GM10266 (cell line): ENCODE measurements around the gene MYNN.

Experiments used
- DNase-seq: peaks from one replicate; pipeline ENCODE4 v3.0.0; 2012; ENCODE audit errors: extremely low spot score
- TF ChIP-seq, protein P1 (sequence below): IDR thresholded peaks from 2 replicates; pipeline ENCODE4 v1.5.1; 2012; ENCODE audit warnings: mild to moderate bottlenecking, low read depth; ENCODE audit not compliant: control insufficient read depth, insufficient read depth; ENCODE audit errors: missing control alignments

The MYNN gene

DNA sequence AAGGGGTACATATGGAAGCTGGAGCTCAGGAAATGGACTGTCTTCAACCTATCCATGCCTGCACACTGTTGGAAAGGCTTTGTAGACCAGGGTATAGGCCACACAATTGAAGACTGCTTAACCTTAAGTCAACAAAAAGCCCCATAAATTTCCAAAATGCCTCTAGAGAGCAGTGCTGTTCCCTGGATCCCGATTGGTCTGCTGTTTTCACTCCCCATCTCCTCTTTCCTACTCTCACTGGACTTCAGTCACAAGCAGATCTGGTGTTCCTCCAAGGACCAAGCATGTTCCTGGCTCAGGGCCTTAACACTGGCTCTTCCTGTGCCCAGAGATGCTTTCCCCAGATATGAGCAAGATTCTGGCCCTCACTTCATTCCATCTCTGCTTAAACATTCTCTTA, 62.3 kb downstream of the MYNN start:
- TF ChIP-seq, protein P1, sequence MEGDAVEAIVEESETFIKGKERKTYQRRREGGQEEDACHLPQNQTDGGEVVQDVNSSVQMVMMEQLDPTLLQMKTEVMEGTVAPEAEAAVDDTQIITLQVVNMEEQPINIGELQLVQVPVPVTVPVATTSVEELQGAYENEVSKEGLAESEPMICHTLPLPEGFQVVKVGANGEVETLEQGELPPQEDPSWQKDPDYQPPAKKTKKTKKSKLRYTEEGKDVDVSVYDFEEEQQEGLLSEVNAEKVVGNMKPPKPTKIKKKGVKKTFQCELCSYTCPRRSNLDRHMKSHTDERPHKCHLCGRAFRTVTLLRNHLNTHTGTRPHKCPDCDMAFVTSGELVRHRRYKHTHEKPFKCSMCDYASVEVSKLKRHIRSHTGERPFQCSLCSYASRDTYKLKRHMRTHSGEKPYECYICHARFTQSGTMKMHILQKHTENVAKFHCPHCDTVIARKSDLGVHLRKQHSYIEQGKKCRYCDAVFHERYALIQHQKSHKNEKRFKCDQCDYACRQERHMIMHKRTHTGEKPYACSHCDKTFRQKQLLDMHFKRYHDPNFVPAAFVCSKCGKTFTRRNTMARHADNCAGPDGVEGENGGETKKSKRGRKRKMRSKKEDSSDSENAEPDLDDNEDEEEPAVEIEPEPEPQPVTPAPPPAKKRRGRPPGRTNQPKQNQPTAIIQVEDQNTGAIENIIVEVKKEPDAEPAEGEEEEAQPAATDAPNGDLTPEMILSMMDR: no peak
- no peak for DNase-seq

DNA sequence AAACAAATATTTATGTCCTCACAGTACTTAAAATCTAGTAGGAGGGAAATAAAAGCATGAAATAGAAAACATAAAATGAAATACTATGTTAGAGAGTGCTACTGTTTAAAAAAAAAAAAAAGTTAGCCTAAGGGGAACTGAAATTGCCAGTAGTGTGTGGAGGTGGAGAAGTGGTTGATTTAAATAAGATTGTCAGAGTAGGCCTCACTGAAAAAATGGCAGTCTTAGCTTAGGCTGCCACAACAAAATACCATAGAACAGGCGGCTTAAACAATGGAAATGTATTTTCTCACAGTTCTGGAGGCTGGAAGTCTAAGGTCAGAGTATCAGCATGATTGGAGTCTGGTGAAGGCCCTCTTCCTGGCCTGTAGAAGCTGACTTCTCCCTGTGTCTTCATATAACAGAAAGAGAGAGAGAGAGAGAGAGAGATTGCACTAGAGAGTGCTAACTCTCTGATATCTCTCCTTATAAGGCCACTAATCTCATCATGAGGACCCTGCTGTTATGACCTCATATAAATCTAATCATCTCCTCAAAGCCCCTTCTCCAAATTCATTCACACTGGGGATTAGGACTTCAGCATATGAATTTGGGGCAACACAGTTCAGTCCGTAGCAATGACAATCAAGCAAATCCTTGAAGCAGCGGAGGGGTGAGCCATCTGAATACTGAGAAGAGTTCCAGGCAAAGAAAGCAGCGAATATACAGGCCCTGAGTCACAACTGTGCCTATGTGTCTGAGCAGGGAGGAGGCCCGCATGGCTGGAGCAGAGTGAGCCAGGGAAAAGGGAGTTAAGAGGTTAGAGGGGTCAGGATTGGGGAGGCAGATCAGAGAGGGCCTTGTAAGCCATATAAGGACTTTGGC, 63.1 kb downstream of the MYNN start:
- peak; percentile 76 for DNase-seq
- TF ChIP-seq, protein P1: no peak

DNA sequence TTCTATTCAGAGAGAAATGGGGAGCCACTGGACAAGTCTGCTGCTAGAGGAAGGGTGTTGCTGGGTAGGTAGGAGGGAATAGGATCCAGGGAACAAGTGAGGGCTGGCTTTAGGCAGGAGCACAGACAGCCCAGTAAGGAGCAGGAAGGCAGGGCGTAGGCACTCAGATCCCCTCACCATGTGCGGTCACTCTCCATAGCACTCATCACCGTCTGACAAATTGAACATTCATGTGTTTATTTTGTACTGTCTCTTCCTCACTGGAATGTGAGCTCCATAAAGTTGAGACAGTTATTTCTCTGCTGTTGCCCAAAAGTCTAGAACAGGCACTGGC, 63.7 kb downstream of the MYNN start:
- TF ChIP-seq, protein P1: no peak
- no peak for DNase-seq

GRCh38 chr3:169838511-169839030, 65.4 kb downstream of the MYNN start:
- TF ChIP-seq, protein P1: no peak
- DNase-seq: no peak
